ENCODE measurements around the gene NUAK2.

- TF ChIP-seq POLR2AphosphoS5 (IDR thresholded peaks at IDR 0.05; ENCODE audit: borderline replicate concordance, low read depth, low read length) (no peak), EZH2 (IDR thresholded peaks at IDR 0.05) (no peak)
Measured at GRCh38 chr1:205270764-205271163, 50.8 kb downstream of the NUAK2 start.
